Measurements from ENCODE around the gene PDXP. TPM values are rescaled to one million over a fixed set of nuclear protein-coding genes. Genes with fewer than 3 reads are reported as not detected.
A peak's percentile ranks its signal among the peaks of the same experiment; 100 is the strongest.

The PDXP gene
- total and polyA plus RNA-seq, 10 donors, result 9.3 to 26.6 (median 12.6) TPM

GRCh38 chr22:37701141-37701786 lies 42.7 kb downstream of the PDXP start:
- intact Hi-C loops (cut with DNase I; ENCODE audit: low total_unique reads), result no loop called here

GRCh38 chr22:37703906-37704305 lies 45.4 kb downstream of the PDXP start:
- Histone ChIP-seq H3K36me3 (peaks cover 0 to 8% (median 0%) of the 10 kb centered on the region in 6 donors), H3K4me1 (peaks cover 0 to 23% (median 13%) of the 10 kb centered on the region in 6 donors), H3K4me3 (no peak overlapping the region), H3K27ac (no peak overlapping the region), H3K9me3 (no peaks in the 10 kb centered on the region), H3K27me3 (replicated peaks in 1 of 7) (no peaks in the 10 kb centered on the region)
- no peak for TF ChIP-seq POLR2A (IDR thresholded peaks at IDR 0.05)
- no peak for TF ChIP-seq POLR2AphosphoS5 (IDR thresholded peaks at IDR 0.05)
- TF ChIP-seq CTCF (IDR thresholded peaks at IDR 0.05 in 8 of 11, conservative IDR thresholded peaks at IDR 0.05 in 3 of 11), result no peak
- no peak for DNase-seq
- WGBS, 5 donors, result 83 to 89% (median 84%) methylated on average over 7 of the region's 7 CpGs
- intact Hi-C loops (cut with DNase I; ENCODE audit: low total_unique reads), result no loop called here

More at GRCh38 chr22:37701141-37701786, 42.7 kb downstream of the PDXP start:
- peak overlapping the region in 3 of 8 donors; percentile 15 to 47 (median 41) for H3K27ac ChIP-seq
- H3K9me3 ChIP-seq, result no peaks in the 10 kb centered on the region
- 25 to 68% (median 43%) methylated on average over 8 of the region's 8 CpGs for WGBS, 5 donors
- H3K4me3 ChIP-seq, result no peak overlapping the region
- peaks cover 0 to 25% (median 15%) of the 10 kb centered on the region in 6 donors for H3K4me1 ChIP-seq
- no peaks in the 10 kb centered on the region for H3K27me3 ChIP-seq (replicated peaks in 1 of 7)
- no peak for DNase-seq
- no peak for TF ChIP-seq POLR2A (IDR thresholded peaks at IDR 0.05)
- no peak for TF ChIP-seq CTCF (IDR thresholded peaks at IDR 0.05 in 8 of 11, conservative IDR thresholded peaks at IDR 0.05 in 3 of 11)
- no peak for TF ChIP-seq POLR2AphosphoS5 (IDR thresholded peaks at IDR 0.05)
- peaks cover 0 to 8% (median 0%) of the 10 kb centered on the region in 6 donors for H3K36me3 ChIP-seq

GRCh38 chr22:37704645-37705044 lies 46.1 kb downstream of the PDXP start:
- no peak for DNase-seq
- TF ChIP-seq POLR2A (IDR thresholded peaks at IDR 0.05), result no peak
- TF ChIP-seq CTCF (IDR thresholded peaks at IDR 0.05 in 8 of 11, conservative IDR thresholded peaks at IDR 0.05 in 3 of 11), result no peak
- no peak for TF ChIP-seq POLR2AphosphoS5 (IDR thresholded peaks at IDR 0.05)
- Histone ChIP-seq H3K9me3 (no peaks in the 10 kb centered on the region), H3K4me3 (no peak overlapping the region), H3K27ac (no peak overlapping the region), H3K36me3 (peaks cover 0 to 8% (median 0%) of the 10 kb centered on the region in 6 donors), H3K27me3 (replicated peaks in 1 of 7) (no peaks in the 10 kb centered on the region), H3K4me1 (peaks cover 0 to 31% (median 16%) of the 10 kb centered on the region in 6 donors)
- 38 to 69% (median 50%) methylated on average over 3 of the region's 3 CpGs for WGBS, 5 donors
- intact Hi-C loops (cut with DNase I; ENCODE audit: low total_unique reads), result no loop called here

GRCh38 chr22:37705205-37705604 lies 46.7 kb downstream of the PDXP start:
- no peak overlapping the region for H3K27ac ChIP-seq
- no peaks in the 10 kb centered on the region for H3K9me3 ChIP-seq
- peaks cover 0 to 31% (median 16%) of the 10 kb centered on the region in 6 donors for H3K4me1 ChIP-seq
- WGBS, 5 donors, result 88 to 100% (median 90%) methylated on average over 3 of the region's 3 CpGs
- no peaks in the 10 kb centered on the region for H3K27me3 ChIP-seq (replicated peaks in 1 of 7)
- peaks cover 0 to 8% (median 0%) of the 10 kb centered on the region in 6 donors for H3K36me3 ChIP-seq
- intact Hi-C loops (cut with DNase I; ENCODE audit: low total_unique reads), result no loop called here
- TF ChIP-seq POLR2A (IDR thresholded peaks at IDR 0.05), result no peak
- TF ChIP-seq POLR2AphosphoS5 (IDR thresholded peaks at IDR 0.05), result no peak
- TF ChIP-seq CTCF (IDR thresholded peaks at IDR 0.05 in 8 of 11, conservative IDR thresholded peaks at IDR 0.05 in 3 of 11), result no peak
- H3K4me3 ChIP-seq, result no peak overlapping the region
- DNase-seq, result no peak
